RPMI8226 (cell line): ENCODE measurements around the gene OPA3.
"Not testable (repeated sequence)": the region's sequence is repeated elsewhere in the genome, so short reads cannot be mapped to it uniquely, and the experiment has no call there.

Experiments used
- DNase-seq: peaks from one replicate; pipeline ENCODE4 v3.0.0-alpha.2; 2015

OPA3 gene

DNA sequence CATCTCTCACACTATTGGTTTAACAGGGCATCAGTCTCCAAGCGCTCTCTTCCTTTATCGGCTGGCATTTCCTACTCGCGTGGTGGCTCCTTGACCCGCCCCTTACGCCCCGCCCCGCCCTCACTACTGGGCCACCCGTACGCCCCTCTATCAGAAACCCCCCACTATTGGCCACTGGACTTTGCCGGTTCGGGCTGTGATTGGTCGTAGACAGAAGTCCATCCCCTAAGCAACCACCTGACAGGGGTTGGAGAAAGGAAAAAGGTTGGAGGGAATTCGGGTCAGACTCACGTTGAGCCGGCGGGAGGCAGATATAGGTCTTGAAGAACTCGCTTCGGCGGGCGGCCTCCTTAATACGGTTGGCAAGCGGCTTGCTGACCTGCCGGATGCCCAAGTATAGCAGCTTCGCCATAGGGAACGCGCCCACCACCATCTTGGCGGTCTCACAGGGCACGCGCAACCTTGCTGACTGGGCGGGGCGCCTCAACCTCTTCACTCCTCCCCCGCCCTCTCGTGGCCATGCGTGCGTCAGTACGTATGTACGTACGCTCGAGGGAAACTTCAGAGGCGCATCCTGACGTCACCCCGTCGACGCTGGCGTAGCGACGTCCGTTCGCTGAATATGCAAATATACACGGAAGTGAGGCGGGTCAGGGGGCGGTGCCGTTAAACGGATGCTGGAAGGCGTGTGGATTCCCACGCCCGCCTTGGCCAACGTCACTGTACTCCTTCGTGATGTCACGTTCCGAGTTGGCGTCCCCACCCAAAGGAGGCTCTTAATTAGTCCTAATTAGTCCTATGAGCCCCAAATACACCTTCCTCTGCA lies at the start of gene OPA3:
OPA3 (minus strand) TSS at position 471 of the 826 bp plus-strand sequence; CDS start at position 433, 38 bp downstream.
- DNase-seq: peak; percentile 99

DNA sequence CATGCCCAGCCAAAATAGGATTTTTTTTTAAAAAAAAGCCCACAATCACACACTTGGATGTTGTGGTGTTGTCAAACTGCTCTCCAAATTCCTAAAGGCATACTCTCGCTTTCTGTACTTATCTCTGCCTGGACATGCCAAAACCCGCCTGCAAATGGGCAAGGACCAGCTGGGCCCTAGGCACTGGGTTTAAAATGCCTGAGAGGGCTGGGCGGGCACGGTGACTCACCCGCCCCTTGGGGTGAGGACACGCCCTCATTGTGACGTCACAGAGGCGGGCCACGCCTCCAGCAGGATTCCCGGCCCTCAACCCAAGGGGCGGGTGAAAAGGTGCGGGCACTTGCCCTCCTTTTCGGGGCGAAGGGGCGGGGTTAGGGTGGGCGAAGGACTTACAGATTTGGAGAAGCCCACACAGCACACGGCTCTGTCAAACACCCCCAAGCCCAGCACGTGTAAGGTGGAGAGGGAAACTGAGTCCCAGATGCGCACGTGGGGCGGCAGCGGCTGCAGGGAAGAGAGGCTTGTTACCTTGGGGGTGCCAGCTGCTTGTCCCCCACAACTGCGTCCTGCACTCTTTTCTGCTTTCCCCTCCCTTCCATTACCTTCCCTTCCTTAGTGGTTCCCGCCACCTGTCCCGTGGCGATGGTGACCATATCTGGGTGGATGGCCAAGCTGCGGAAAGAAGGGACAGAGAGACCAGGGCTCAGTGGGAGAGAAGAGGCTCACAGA lies 48.0 kb upstream of the OPA3 start:
- DNase-seq: no peak

DNA sequence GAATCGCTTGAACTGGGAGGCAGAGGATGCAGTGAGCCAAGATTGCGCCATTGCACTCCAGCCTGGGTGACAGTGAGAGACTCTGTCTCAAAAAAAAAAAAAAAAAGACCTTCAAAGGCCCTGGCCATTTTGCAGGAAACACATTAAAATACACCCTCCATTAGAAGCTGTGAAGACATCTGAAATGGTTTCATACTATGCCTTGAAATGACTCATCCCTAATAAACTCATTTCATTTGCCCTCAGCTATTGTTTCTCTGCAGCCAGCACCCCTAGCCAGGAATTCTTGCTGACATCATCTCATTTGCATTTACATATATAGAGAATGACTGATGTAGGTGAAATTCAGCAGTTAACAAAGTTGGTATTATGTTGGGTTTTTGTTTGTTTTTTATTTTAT lies 45.9 kb upstream of the OPA3 start:
- DNase-seq: peak; percentile 40

DNA sequence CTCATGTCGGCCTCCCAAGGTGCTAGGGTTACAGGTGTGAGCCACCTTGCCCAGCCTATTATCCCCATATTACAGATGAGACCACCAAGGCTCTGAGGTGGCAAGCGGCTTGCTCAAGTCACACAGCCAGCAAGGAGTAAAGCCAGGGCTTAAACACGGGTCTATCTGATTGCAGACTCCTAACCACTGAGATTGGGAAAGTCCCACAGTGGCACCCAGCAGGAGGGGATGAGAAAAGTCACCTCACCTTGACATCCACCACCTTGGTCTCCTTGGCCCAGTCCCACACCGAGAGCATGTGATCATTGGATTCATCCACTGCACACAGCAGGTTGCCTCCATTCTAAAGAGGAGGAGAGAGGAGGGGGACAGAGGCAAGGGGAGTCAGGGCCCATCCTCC lies 45.1 kb upstream of the OPA3 start:
- DNase-seq: no peak

DNA sequence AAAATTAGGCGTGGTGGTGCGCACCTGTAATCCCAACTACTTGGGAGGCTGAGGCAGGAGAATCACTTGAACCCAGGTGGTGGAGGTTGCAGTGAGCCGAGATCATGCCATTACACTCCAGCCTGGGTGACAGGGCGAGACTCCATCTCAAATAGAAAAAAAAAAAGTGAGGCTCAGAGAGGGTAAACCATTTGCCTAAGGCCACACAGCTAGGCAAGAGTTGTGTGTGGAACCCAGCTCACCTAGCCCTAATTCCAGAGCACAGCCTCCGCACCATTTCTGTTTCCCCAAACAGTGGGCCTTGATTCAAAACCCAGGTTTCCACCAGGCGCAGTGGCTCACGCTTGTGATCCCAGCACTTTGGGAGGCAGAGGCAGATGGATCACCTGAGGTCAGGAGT lies 43.6 kb upstream of the OPA3 start:
- not testable (repeated sequence) for DNase-seq

DNA sequence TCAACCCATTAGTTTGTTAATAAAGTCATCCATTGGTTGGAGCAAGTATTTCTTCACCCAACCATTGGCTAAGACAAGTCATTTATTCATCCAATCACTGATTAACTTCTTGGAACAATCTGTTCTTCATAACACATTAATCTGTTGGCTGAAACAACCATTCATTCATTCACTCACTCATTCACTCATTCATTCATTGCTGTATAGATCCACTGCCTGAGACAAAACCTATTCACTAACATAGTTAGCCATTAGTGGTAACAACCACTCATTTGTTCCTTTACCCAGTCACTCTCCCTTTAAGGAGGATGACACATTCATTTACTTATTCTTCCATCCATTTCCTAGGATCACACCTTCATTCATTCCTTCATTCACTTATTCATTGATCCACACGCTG lies 39.4 kb upstream of the OPA3 start:
- DNase-seq: no peak

DNA sequence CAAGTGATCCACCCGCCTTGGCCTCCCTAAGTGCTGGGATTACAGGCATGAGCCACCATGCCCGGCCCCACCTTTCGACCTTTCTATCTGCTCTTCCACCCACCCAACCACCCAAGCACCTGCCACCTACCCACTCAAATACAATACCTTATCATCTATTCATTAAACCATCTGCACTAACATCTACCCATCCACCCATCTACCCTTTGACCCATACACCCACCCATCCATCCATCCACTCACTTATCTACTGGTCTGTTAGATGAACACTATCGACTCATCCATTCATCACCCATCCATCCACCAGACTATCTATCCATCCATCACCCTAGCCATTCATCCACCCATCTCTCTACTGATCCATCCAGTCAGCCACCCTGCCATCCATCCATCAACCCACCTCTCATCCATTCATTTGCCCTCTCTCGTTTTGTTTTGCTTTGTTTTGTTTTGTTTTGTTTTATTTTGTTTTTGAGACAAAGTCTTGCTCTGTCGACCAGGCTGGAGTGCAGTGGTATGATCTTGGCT lies 37.4 kb upstream of the OPA3 start:
- DNase-seq: no peak

DNA sequence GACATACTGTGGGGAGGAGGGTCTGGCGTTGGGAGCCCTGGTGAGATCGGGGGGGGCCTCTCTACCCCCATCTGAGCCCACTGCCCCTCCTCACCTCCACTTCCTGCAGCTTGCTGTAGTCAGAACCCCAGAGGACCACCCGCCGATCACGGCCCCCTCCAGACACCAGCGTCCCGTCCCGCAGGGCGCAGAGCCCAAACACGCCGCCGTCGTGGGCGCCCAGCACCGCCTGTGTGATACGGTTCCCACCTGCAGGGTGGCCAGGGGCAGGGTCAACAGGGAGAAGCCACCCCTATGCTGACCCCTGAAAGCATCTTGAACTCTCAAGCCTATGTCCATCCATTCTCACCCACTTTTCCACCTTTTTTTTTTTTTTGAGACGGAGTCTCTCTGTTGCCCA lies 36.8 kb upstream of the OPA3 start:
- DNase-seq: no peak

DNA sequence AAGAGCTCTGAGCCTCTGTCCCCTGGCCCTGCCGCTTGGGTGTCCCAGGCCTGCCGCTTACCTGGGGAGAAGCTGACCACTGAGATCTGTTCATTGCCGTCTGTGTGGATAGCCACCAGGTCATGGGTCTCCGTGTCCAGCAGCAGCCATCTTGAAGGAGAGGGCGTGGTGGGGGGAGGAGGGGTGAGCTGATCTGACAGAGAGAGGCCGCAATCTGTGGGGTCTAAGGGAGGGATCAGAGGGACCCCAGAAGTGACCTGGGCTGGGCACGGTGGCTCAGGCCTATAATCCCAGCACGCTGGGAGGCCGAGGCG lies 32.1 kb upstream of the OPA3 start:
- DNase-seq: no peak

DNA sequence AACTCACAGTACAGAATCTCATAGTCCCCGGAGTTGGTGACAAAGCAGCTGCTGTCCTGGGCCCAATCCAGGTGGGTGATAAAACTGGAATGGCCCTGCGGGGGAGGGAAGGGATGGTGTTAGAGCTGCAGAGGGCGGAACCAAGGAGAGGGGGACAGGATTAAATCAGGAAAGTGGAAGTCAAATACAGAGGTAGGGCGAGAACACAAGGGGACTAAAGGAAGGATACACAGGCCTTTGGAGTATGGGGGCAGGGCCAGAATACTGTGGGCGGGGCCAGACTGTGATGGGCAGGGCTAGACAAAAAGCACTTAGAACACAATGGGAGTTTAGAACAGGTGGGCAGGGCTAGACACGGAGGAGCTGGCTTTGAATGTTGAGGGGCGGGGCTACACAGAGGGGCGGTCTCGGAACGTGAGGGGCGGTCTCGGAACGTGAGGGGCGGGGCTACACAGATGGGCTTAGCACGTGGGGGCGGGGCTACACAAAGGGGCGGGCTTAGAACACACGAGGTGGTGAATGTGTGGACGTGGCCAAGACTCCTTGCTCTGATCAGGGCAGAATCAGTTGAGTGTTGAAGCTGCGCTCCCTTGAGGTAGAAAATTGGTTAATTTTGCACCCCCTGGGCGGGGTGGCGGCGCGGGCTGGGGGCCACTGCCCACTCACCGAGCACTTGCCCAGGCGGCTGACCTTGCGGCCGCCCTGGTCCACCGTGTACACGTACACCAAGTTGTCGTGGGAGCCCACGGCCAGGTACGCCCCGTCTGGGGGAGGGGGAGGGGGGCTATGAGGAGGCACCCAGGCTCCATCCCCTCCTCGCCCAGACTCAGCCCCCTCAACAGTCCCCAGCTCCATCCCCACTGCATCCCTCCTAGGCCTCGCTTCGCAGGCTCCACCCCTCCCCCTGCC lies 31.4 kb upstream of the OPA3 start:
- DNase-seq: peak; percentile 72

DNA sequence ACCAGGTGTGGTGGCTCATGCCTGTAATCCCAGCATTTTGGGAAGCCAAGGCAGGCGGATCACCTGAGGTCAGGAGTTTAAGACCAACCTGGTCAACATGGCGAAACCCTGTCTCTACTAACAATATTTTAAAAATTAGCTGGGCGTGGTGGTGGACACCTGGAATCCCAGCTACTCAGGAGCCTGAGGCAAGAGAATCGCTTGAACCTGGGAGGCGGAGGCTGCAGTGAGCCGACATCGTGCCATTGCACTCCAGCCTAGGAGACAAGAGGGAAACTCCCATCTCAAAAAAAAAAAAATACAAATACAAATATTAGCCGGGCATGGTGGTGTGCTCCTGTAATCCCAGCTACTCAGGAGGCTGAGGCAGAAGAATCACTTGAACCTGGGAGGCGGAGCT lies 30.5 kb upstream of the OPA3 start:
- DNase-seq: not testable (repeated sequence)

DNA sequence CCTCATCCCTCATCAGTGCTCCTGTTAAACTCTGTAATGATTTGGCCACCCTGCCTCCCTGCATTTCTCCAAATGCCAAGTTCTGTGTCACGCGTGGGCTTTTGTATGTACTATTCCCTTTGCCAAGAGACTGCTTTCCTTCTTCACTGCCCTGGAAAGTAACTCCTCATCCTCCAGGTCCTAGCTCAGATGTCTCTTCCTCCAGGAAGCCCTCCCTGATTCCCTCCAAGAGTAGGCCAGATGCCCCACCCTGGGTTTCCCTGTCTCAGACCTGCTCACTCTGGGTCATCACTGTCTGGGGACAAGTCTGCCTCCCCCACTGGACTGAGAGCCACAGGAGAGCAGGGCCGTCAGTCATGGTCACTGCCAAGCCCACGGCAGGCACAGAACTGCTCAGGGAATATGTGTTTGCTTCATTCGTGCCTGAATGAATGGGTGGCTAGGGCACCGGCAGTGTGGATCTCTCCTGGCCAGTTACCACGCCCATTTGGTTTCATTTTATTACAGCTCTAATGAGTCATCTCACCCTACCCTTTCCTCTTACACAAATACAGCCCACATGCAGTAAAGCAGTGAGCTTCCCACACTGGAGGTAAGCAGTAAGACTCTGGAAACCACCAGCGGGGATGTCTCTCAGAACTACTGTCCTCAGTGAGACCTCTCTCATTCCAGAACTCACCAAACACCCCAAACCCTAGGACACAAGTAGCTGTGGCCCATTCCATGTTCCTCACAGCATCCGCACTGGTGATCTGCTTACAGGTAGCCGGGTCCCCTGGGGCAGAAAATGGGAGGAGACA lies 29.5 kb upstream of the OPA3 start:
- DNase-seq: no peak

DNA sequence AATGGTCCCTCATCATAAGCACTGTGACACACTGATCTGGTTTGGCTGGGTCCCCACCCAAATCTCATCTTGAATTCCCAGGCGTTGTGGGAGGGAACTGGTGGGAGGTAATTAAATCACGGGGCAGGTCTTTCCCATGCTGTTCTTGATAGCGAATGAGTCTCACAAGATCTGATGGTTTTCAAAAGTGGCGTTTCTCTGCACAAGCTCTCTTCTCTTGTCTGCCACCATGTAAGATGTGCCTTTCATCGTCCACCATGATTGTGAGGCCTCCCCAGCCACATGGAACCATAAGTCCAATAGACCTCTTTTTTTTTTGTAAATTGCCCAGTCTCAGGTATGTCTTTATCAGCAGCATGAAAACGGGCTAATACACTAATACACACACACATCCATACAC lies 24.3 kb upstream of the OPA3 start:
- no peak for DNase-seq

DNA sequence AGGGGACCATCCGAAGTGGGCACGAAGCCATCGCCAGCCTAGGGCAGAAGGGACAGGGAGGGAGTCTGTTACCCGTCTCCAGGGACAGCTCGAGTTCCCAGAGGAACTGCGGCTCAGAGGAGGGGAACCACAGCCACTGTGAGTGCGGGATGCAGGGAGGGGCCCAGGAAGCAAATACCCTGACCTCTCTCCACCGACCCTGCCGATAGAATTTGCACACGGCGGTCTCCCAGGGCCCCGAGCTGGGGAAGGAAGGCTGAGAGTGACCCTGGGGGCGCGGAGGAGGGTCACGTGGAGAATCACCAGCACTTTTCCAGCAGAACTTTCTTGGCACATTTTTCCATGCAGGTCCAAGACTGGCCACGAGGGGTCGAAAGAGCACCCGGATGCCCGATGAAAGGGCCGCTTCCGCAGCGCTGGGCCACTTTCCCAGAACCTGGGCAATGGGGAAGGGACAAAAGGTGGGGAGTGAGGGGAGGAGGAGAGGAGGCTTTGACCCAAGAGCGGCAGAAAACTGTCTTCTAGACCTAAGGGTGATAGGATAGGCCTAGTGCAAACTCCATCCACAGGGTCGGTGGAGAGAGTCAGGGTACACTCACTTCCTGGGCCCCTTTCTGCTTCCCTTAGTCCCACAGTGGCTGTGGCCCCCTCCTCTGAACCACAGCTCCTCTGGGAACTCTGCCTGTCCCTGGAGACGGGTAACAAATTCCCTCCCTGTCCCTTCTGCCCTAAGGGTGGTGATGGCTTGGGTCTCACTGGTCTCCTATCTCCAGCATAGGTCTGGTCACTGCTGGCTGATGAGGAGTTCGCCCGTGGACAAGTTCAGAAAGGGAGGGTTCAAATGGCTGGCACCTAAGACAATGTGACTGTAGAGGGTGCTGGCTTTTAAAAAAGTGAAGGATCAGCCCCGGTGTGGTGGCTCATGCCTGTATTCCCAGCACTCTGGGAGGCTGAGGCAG lies 22.7 kb upstream of the OPA3 start:
- peak; percentile 32 for DNase-seq

DNA sequence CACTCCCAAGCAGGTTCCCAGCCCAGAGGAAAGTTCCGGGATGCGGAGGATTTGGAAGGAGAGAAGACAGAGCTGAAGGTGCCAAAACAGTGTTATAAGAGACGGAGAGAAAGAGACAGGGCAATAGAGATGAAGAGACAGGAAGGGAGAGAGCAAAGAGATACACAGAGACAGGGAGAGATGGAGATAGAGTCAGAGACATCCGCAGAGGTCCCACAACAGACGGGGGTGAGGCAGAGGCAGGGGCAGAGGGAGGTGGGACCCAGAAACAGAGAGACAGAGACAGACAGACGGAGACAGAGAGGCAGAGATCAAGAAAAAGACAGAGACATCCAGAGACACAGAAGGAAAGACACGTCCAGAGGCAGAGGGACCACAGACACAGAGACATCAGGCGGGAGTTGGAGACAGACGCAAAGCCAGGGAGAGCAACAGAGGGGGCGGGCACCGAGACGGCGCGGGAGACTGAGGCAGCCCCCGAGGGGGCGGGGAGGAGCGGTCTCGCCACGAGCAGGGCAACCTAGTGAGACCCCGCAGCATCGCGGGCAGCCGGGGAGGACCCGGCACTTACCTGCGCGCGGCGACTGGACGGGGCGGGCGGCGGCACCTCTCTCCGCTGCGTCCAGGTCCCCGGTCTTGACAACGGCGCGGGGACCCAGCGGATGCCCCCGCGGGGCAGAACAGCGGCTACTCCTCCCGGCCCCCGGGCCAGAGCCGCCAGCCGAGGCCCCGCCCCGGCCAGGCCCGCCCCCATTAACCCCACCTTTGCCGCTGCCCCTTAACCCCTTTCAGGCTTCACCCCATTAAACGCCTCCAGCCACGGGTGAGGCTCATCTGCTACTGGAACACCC lies 17.1 kb upstream of the OPA3 start, which contains the start of gene GPR4:
GPR4 (minus strand) TSS at position 689 of the 851 bp plus-strand sequence. CDS start 10,346 bp downstream, outside the sequence.
- DNase-seq: no peak

DNA sequence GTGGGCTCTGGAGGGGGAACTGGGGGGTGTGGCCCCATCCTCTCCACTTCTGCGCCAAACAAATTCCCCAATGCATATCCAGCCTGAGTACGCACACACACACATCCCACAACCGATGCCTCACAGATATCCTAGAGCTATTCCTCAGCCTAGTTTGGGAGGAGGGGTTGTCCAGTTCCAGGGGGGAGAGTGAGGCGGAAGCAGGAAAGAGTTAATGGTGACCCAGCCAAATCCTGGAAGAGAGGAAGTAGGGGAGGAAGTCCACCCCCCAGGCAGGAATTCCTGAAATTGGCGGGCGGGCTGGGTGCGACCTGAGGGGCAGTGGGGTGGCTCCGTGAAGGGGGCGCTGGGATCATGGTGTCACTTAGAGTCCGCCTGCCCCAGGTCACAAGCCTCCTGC lies 16.5 kb upstream of the OPA3 start:
- no peak for DNase-seq

DNA sequence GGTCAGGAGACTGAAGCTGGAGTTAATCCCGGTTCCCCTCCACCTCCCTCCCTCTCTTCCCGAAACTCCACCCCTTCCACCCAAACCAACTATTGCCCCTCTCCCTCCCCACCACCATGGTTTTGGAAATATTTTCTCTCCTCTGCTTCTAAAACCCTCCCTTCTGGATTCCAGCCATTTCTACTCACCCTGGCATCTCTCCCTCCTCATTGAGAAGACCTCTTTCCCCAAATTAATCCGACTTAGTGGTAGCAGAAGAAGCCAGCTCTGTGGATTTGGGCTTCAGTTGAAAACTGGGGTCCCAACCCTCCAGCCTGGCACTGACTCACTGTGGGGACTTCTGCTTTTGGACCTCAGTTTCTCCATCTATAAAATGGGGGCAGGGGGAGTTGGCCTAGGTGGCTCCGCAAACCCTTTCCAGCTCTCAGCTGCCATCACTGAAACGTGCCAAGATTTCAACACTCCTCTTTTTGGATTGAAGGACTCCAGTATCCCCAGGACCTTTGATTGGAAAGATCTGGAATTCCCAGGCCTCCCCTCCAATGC lies 15.8 kb upstream of the OPA3 start:
- no peak for DNase-seq

DNA sequence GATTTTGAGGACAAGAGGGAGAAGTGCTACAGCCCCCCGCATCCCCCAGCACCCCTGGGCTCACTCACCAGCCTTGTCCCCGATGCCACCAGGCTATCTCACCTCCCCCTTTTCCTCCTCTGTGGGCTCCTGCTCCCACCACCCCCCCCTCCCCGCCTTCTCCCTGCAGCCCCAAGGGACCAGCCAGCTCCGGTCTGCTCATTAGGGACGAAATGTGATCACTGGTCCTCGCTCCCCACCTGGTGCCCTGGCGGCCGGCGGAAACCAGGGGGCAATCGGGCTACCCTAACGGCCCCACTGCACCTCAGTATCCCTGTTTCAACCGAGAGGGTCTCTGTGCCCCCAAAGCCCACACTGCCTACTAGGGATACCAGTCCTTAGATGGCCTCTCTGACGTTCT lies 14.7 kb upstream of the OPA3 start:
- DNase-seq: no peak

DNA sequence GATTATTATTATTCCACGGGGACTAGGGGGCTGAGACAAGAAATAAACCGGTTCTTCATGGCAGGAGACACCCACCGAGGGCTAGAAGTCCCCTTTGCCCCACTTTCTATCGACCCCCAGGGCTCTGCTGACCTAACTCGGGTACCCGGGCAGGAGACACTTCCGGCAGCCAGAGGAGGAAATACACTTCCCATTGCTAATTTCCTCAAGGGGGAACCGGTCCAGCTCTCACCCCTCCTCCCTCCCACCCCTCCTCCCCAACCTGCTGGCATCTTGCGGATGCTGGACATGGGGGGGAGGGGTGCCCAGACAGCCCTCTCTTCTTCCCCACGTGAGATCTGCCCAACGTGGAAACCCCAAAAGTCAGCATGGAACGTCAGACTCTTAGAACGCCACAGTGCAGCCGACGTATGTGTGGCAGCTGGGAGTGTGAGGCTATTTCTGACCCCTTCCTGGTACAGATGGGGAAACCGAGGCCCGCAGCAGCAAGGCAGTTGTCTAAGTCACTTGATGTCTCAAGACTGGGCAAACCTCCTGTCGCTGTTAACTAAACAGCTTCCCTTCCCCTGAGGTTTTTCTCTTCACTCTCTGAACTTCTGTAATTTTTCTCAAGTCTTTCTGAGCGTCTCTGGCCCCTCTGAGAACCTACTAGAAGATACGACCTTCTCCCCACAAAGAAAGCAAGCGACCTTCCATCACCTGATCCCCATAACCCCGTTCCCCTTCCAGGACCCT lies 13.8 kb upstream of the OPA3 start:
- DNase-seq: no peak
